ENCODE results near the gene LRP6.

- TF ChIP-seq BACH2 (CRISPR knock-in tag; IDR thresholded peaks at IDR 0.05; ENCODE audit: borderline replicate concordance) (no peak), ZC3H10 (CRISPR knock-in tag; IDR thresholded peaks at IDR 0.05) (no peak), GLIS3 (CRISPR knock-in tag; IDR thresholded peaks at IDR 0.05) (no peak), ISL1 (CRISPR knock-in tag; IDR thresholded peaks at IDR 0.05) (no peak), CREB5 (CRISPR knock-in tag; IDR thresholded peaks at IDR 0.05; ENCODE audit: low read depth) (no peak), PPARA (CRISPR knock-in tag; IDR thresholded peaks at IDR 0.05; ENCODE audit: borderline replicate concordance) (no peak), CSRNP3 (CRISPR knock-in tag; IDR thresholded peaks at IDR 0.05) (no peak), PATZ1 (CRISPR knock-in tag; IDR thresholded peaks at IDR 0.05; ENCODE audit: borderline replicate concordance) (no peak), TCF4 (CRISPR knock-in tag; IDR thresholded peaks at IDR 0.05; ENCODE audit: borderline replicate concordance) (no peak), ZNF70 (CRISPR knock-in tag; IDR thresholded peaks at IDR 0.05) (no peak)
Observed at GRCh38 chr12:12214201-12214600, 52.6 kb downstream of the LRP6 start.

All from SK-N-SH treated with all-trans-retinoic acid at 6 μM for 48 hours (cell line).